AG20443 (cell line): Measurements from ENCODE around the gene PHPT1.
"Not testable (repeated sequence)": the region's sequence is repeated elsewhere in the genome, so short reads cannot be mapped to it uniquely, and the experiment has no call there.

ENCODE experiments used
- DNase-seq: peaks from one replicate; pipeline ENCODE4 v3.0.0; 2012; ENCODE audit warnings: low spot score, mixed read lengths

Gene PHPT1

GRCh38 chr9:136823136-136824046 lies 25.8 kb upstream of the PHPT1 start:
- no peak for DNase-seq

- DNase-seq = no peak
Observed at GRCh38 chr9:136824496-136825225, 24.5 kb upstream of the PHPT1 start.

- no peak for DNase-seq
Observed at GRCh38 chr9:136825295-136826187, 23.7 kb upstream of the PHPT1 start.

GRCh38 chr9:136826188-136826541 lies 23.0 kb upstream of the PHPT1 start:
- DNase-seq = no peak

GRCh38 chr9:136826703-136827582 lies 22.3 kb upstream of the PHPT1 start:
- DNase-seq = no peak

- DNase-seq = no peak
Observed at GRCh38 chr9:136827794-136828473, 21.3 kb upstream of the PHPT1 start.

GRCh38 chr9:136828474-136829140 lies 20.6 kb upstream of the PHPT1 start:
- no peak for DNase-seq

- no peak for DNase-seq
Observed at GRCh38 chr9:136829412-136829811, 19.8 kb upstream of the PHPT1 start.

GRCh38 chr9:136829981-136830885 lies 19.0 kb upstream of the PHPT1 start:
- no peak for DNase-seq

- DNase-seq = no peak
Observed at GRCh38 chr9:136831002-136831719, 18.0 kb upstream of the PHPT1 start.

GRCh38 chr9:136831720-136832104 lies 17.5 kb upstream of the PHPT1 start:
- DNase-seq = no peak

- no peak for DNase-seq
Observed at GRCh38 chr9:136832581-136832980, 16.6 kb upstream of the PHPT1 start.

GRCh38 chr9:136833381-136834048 lies 15.7 kb upstream of the PHPT1 start:
- DNase-seq = not testable (repeated sequence)

- DNase-seq = no peak
Observed at GRCh38 chr9:136835162-136835931, 13.9 kb upstream of the PHPT1 start.

- no peak for DNase-seq
Observed at GRCh38 chr9:136835932-136836904, 13.0 kb upstream of the PHPT1 start.
